GM18909 (cell line): Measurements from ENCODE around the gene PSMA1.
A peak's percentile ranks its signal among the peaks of the same experiment; 100 is the strongest.
"Not testable (repeated sequence)": the region's sequence is repeated elsewhere in the genome, so short reads cannot be mapped to it uniquely, and the experiment has no call there.

Source experiments
- ATAC-seq: cut with Tn5 transposase; IDR thresholded peaks from one replicate; pipeline ENCODE4 v1.9.1; 2021; ENCODE audit warnings: mild to moderate bottlenecking; ENCODE audit not compliant: unreplicated experiment, poor library complexity

PSMA1 gene

GRCh38 chr11:14519917-14520746, at the start of gene PSMA1:
PSMA1 (minus strand) TSS chr11:14520386; CDS start chr11:14520299, 87 bp downstream.
- ATAC-seq, result peak; percentile 95

- not testable (repeated sequence) for ATAC-seq
These were observed 49.3 kb upstream of the PSMA1 start for GRCh38 chr11:14569516-14569915.

DNA sequence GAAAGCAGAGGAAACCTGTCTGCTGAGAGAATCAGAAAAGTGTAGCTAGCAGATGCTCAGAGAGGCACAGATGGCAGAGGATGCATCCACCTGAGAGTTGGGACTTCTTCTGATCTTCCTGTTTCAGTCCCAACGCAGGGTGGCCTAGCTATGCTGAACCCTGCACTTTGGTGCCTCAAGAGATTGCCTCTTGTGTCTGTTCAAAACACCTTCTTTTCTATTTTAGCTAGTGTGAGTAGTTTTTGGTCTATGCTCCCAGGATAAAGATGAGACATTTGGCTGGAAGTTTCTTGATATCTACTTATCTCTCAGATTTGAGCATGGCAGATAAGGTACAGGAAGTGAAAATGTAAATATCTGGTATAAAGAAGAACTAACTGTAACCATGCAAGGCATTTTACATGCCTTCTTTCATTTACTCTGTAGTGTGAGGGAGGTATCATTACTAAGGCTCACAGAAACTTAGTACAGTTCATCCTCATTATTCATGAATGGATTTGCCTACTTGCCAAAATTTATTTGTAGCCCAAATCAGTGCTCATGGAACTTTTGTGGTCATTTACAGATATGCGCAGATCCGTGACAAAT, 47.0 kb upstream of the PSMA1 start:
- no peak for ATAC-seq

GRCh38 chr11:14566331-14567063, 46.3 kb upstream of the PSMA1 start:
- no peak for ATAC-seq

GRCh38 chr11:14565845-14566244, 45.7 kb upstream of the PSMA1 start:
- ATAC-seq, result no peak

- ATAC-seq, result no peak
These were observed 35.6 kb upstream of the PSMA1 start for GRCh38 chr11:14555818-14556217.

GRCh38 chr11:14554959-14555358, 34.8 kb upstream of the PSMA1 start:
- peak; percentile 77 for ATAC-seq

- ATAC-seq, result no peak
These were observed 31.9 kb upstream of the PSMA1 start for GRCh38 chr11:14552089-14552488.

DNA sequence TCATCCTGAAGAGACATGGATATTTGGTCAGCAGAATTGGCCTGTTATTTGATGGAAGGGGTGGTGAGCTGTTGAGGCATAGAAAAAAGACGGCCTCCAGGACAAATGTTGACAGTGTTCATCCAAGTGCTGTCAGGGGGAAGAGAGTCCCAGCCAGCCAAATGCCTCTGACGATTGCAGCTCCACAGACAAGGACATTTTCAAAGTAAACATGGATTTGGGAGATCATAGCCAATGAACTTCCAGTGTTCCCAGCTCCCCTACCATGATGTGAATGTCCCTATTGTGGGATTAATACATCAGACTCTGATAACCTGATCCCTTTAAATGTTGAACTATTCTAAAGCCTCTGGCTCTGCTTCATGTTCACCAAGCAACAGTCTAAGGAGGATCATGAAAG, 31.2 kb upstream of the PSMA1 start:
- no peak for ATAC-seq

DNA sequence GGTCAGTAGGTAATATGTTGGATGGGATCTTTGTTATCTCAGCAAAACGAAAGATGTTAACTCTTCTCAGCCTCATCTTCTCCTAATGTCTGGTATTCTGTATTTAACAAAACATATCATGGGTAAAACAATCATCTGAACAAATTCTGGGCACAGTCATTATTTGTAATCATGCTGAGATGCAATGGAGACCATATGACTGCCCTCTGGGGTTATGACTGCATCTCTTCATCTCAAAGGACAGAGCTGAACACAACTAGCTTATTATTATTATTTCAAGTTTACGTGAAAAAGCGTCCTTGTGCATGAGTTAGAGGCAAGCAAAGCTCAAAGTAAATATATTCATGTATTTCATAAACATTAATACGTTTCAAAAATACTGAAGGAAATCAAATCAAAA, 29.7 kb upstream of the PSMA1 start:
- no peak for ATAC-seq

GRCh38 chr11:14547440-14547839, 27.3 kb upstream of the PSMA1 start:
- no peak for ATAC-seq

DNA sequence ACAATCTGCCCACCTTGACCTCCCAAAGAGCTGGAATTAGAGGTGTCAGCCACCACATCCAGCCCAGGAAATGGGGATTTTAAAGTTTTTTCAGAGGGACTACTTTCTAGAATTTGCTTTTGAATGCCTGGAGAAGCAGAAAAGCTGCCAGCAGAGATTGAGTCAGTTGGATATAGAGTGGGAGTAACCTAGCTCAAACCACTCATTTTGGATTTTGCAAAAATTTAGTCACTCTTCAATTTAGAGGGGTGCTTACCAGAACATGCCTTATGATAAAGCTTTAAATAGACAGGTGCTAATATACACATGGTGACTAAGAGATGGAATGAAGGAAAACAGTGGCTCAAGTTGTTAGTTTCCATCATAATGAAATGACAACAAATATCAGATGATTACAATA, 26.5 kb upstream of the PSMA1 start:
- no peak for ATAC-seq

GRCh38 chr11:14544611-14545010, 24.4 kb upstream of the PSMA1 start:
- peak; percentile 84 for ATAC-seq

GRCh38 chr11:14543260-14543659, 23.1 kb upstream of the PSMA1 start:
- no peak for ATAC-seq

DNA sequence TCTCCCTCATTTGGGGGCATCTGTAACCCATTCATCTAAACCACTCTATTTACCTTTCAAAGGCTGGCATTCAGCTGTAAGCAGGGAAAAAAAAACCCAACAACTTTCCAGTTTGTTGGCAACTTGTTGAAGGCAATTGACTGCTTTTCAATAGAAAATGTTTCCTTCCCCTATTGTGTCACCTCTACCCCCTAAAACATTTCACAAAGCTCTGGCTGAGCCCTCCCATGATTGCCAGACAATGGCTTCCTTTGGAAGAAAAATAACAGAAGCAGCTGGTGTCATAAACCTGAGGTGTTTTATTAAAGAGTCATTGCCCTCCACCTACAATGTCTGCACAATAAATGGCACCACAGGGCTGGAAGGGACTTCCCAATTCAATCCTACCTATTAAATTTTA, 22.1 kb upstream of the PSMA1 start:
- no peak for ATAC-seq

DNA sequence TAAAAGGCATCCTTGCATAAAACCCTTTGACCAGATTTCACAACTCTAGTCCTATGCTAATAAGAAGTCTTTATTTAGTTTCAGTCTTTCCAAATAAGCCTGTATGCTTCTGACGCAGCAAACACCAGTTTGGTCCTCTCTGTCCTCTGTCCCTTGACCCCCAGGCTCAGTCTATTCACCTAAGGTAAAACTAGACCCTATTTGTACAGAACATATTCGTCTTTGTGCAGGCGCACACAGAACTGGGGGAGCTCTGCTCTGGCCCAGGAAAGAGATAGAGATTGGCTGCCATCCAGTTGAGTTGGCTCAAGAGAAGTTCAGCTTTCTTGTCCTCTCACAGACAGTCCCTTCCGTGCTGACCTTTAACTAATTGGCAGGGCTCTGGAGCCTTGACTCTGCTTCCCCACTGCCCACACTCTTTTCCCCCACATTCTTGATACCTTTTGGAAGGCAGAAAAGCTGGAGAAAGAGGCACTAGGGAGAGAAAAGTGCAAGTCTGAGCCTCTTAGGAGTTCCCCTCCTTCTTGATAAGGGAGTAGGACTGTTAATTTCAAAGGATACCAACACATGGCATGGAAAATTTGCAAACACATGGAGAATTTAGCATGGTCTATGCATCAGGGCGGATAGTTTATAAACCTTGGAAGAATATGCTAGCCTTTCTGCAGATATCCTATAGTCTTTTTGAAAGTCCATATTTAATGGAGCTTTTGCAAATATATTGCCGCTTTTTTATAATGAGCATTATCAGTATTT, 21.2 kb upstream of the PSMA1 start:
- no peak for ATAC-seq

DNA sequence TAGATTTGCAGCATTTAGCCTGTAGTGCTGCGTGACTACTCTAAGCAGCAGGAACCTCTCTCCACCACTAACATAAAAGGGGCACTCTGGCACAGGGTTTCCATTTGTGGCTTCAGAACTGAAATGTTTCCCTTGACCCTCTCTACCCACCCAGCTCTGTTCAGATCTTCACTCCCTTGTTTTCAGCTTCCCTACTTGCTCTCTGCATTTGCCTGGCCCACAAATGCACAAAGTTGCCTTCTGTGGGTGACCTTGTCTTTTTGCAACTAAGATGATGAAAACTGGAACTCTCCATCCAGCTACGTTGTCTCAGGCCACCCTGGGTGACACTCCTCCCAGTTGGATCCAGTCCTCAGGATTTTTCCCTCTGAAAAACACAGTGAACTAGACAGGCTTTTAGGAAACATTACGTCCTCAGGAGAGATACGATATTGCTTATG, 19.8 kb upstream of the PSMA1 start:
- ATAC-seq, result no peak

- ATAC-seq, result no peak
These were observed 18.9 kb upstream of the PSMA1 start for GRCh38 chr11:14538926-14539554.

- no peak for ATAC-seq
These were observed 18.2 kb upstream of the PSMA1 start for GRCh38 chr11:14538271-14538925.
